Heart right ventricle (tissue), 16 donors: ENCODE data around the gene SLCO2B1. TPM values are rescaled to one million over a fixed set of nuclear protein-coding genes. Genes with fewer than 3 reads are reported as not detected.
"Not testable (repeated sequence)": the region's sequence is repeated elsewhere in the genome, so short reads cannot be mapped to it uniquely, and the experiment has no call there.

ENCODE experiments used
- ATAC-seq, 8 donors: fragments of 200-7000 bp; cut with Tn5 transposase; one replicate each; pipeline ENCODE4 v1.9.1; 2020; ENCODE audit warnings: mild to moderate bottlenecking in 8 of 8, moderate library complexity in 8 of 8, moderate number of reproducible peaks in 1 of 8
- DNase-seq, 2 donors: peaks; one replicate each; pipeline ENCODE4 v3.0.0-alpha.2; 2020
- H3K27ac ChIP-seq, 10 donors: fragments of 200-600 bp; sonication (generic) in 2 of 10; one replicate each; pipeline versions ENCODE4 v1.5.0 to v1.8.0; 2020 to 2022; ENCODE audit warnings: mild to moderate bottlenecking in 3 of 10
- H3K27me3 ChIP-seq, 7 donors: fragments of 200-600 bp; one replicate each; pipeline ENCODE4 v1.8.0; 2021 to 2022; ENCODE audit warnings: mild to moderate bottlenecking in 2 of 7
- H3K36me3 ChIP-seq, 9 donors: fragments of 200-600 bp; sonication (generic) in 1 of 9; one replicate each; pipeline versions ENCODE4 v1.5.0 to v1.8.0; 2020 to 2022; ENCODE audit warnings: mild to moderate bottlenecking in 2 of 9
- H3K4me1 ChIP-seq, 9 donors: fragments of 200-600 bp; sonication (generic) in 1 of 9; one replicate each; pipeline versions ENCODE4 v1.5.0 to v1.8.0; 2020 to 2022; ENCODE audit warnings: mild to moderate bottlenecking in 4 of 9
- H3K4me3 ChIP-seq, 10 donors: fragments of 200-600 bp; sonication (generic) in 2 of 10; one replicate each; pipeline versions ENCODE4 v1.5.0 to v1.8.0; 2020 to 2022; ENCODE audit warnings: mild to moderate bottlenecking in 7 of 10, moderate library complexity in 2 of 10
- H3K9me3 ChIP-seq, 11 donors: fragments of 200-600 bp in 10 of 11; sonication (generic) in 2 of 11; one replicate each; pipeline versions ENCODE4 v1.5.0 to v1.8.0; 2013 to 2022; ENCODE audit warnings: mild to moderate bottlenecking in 2 of 11, control low read depth in 1 of 11, moderate library complexity in 1 of 11
- CTCF ChIP-seq, 9 donors: fragments of 200-600 bp; sonication (generic) in 2 of 9; IDR thresholded peaks; one replicate each; pipeline versions ENCODE4 v1.5.0 to v1.8.0; 2021 to 2022; ENCODE audit warnings: antibody characterized with exemption in 9 of 9, mild to moderate bottlenecking in 5 of 9, moderate library complexity in 1 of 9
- WGBS, 2 donors: extraction: QIAGEN DNeasy Blood & Tissue Kit; methylation state at CpG; one replicate each; pipeline ENCODE4 v1.1.7; 2013; ENCODE audit warnings: inconsistent platforms in 1 of 2; 5-methylcytosine and 5-hydroxymethylcytosine counted together
- intact Hi-C, 10 donors: fragments of 100-400 bp; cut with DNase I; formaldehyde crosslinking; loops; one replicate each; pipeline versions ENCODE4 v1.11.1 to v1.14.2; 2022
- long read RNA-seq, 3 donors: library from polyadenylated mRNA; unstranded; transcript quantifications; one replicate each; pipeline ENCODE4 v2.0.0, GENCODE V29; 2020 to 2021
- polyA plus RNA-seq, 2 donors: library from polyadenylated mRNA; stranded (reverse); fragments of 200-250 nt; gene quantifications; one replicate each; pipeline ENCODE4 v1.2.3, GENCODE V29; 2013
- total RNA-seq, 10 donors: library from RNA; stranded (reverse); fragmentation: NEBNext Ultra II Directional in 3 of 10; extraction: Animal tissue kit (Norgen Biotek cat#: 25700) in 3 of 10; gene quantifications; one replicate each; pipeline versions ENCODE4 v1.2.1 to v1.2.4, GENCODE V29; 2021 to 2023
- donor health status: Arrhythmogenic right ventricular cardiomyopathy.
- donor health status: ischemic (EF 13 %, LVEDD 7.1; RV severe dilation, severe dysfunction).
- donor health status: healthy with polysubstance abuse.
- donor health status: DM: no; HTN: yes; CAD: no.
- donor health status: DM: no; HTN: no; CAD: no.
- donor health status: ischemic (EF 25% LVEDD 6.9; RV normal size, moderate dysfunction).
- donor health status: ischemic (EF 25% LVEDD 5.7; RV mildly dilated, moderate dysfunction).
- donor health status: healthy.
- donor health status: DM: yes; HTN: yes; CAD: no.
- donor health status: Ischemic cardiomyopathy.
- donor health status: ischemic (EF 35%, LVEDD 5.7; RV mildly dilated, moderate dysfunction).
- donor health status: nonischemic (EF 11% LVEDD 7.7; RV severe dilation, severe dysfunction).
- donor health status: DM: yes; HTN: yes; CAD: no.
- donor health status: PGD.
- donor health status: ischemic (EF 29% LVEDD 5.4; RV normal size, mild dysfunction).
- donor health status: nonischemic (EF 23%, LVEDD 6.1; RV moderate dilation, normal function).

SLCO2B1 gene
- total RNA-seq (10 to 100 TPM; 10.7 to 69.0 (median 18.0) TPM), polyA plus RNA-seq (1 to 10 TPM; 5.2 to 7.2 TPM)
- long read RNA-seq, donor 1, full-length matches to known transcripts, result 9 of 21 reads
- long read RNA-seq, donor 1, partial matches to known transcripts, result 10 of 21 reads
- long read RNA-seq, donor 1, other reads (novel, unspliced or antisense), result 2 of 21 reads
- long read RNA-seq, donor 2, full-length matches to known transcripts, result 4 of 21 reads
- long read RNA-seq, donor 2, partial matches to known transcripts, result 14 of 21 reads
- long read RNA-seq, donor 2, other reads (novel, unspliced or antisense), result 3 of 21 reads
- long read RNA-seq, donor 3, full-length matches to known transcripts, result 5 of 14 reads
- long read RNA-seq, donor 3, partial matches to known transcripts, result 8 of 14 reads
- long read RNA-seq, donor 3, other reads (novel, unspliced or antisense), result 1 of 14 reads

- Histone ChIP-seq H3K4me1 (peaks cover 0 to 76% (median 50%) of the 10 kb centered on the region in 9 donors), H3K36me3 (peaks cover 0 to 7% (median 0%) of the 10 kb centered on the region in 9 donors), H3K4me3 (peak within 1 kb of the TSS; percentile 12 to 62 (median 52)), H3K9me3 (no peaks in the 10 kb centered on the region), H3K27me3 (no peaks in the 10 kb centered on the region), H3K27ac (peak within 1 kb of the TSS in 9 of 10 donors; percentile 38 to 91 (median 76))
- DNase-seq (no peak), ATAC-seq (peak in 7 of 8 donors; percentile 51 to 79 (median 64))
- intact Hi-C loops, result loop anchor here in 2 of 10 donors (2.0 to 5.0 kb wide), 2 partner anchors 36 to 54 kb away; no protein-coding TSS in a partner anchor
- 54 to 59% methylated on average over 4 of the region's 4 CpGs for WGBS, 2 donors
- no peak for TF ChIP-seq CTCF (IDR thresholded peaks at IDR 0.05)
Measured at GRCh38 chr11:75150879-75151278, at the start of gene SLCO2B1. Gene SLCO2B1, plus strand, starts transcription at chr11:75151107. Its CDS starts 275 bp downstream, at chr11:75151382.

GRCh38 chr11:75101424-75102128 is 49.3 kb upstream of the SLCO2B1 start:
- DNase-seq (no peak), ATAC-seq (no peak)
- 80 to 86% methylated on average over 8 of the region's 8 CpGs for WGBS, 2 donors
- H3K27me3 ChIP-seq, result peaks cover 0 to 52% (median 6%) of the 10 kb centered on the region in 7 donors
- TF ChIP-seq CTCF (IDR thresholded peaks at IDR 0.05), result no peak
- H3K9me3 ChIP-seq, result peaks cover 0 to 9% (median 0%) of the 10 kb centered on the region in 11 donors
- intact Hi-C loops, result no loop called here
- H3K4me1 ChIP-seq, result no peaks in the 10 kb centered on the region
- no peak overlapping the region for H3K4me3 ChIP-seq
- no peaks in the 10 kb centered on the region for H3K36me3 ChIP-seq
- H3K27ac ChIP-seq, result no peak overlapping the region

- no peak for ATAC-seq
- no peak overlapping the region for H3K4me3 ChIP-seq
- intact Hi-C loops, result no loop called here
- DNase-seq, result no peak
- no peak overlapping the region for H3K27ac ChIP-seq
- no peaks in the 10 kb centered on the region for H3K4me1 ChIP-seq
- no peak for TF ChIP-seq CTCF (IDR thresholded peaks at IDR 0.05)
- H3K36me3 ChIP-seq, result no peaks in the 10 kb centered on the region
- H3K9me3 ChIP-seq, result peaks cover 0 to 9% (median 0%) of the 10 kb centered on the region in 11 donors
- WGBS, 2 donors, result 69 to 72% methylated on average over 5 of the region's 5 CpGs
- peaks cover 0 to 35% (median 0%) of the 10 kb centered on the region in 7 donors for H3K27me3 ChIP-seq
Measured at GRCh38 chr11:75103380-75104026, 47.4 kb upstream of the SLCO2B1 start.

GRCh38 chr11:75105462-75105925 is 45.4 kb upstream of the SLCO2B1 start:
- Histone ChIP-seq H3K27ac (no peak overlapping the region), H3K27me3 (peaks cover 0 to 26% (median 0%) of the 10 kb centered on the region in 7 donors), H3K9me3 (peaks cover 0 to 9% (median 0%) of the 10 kb centered on the region in 11 donors), H3K4me3 (no peak overlapping the region), H3K36me3 (no peaks in the 10 kb centered on the region), H3K4me1 (no peaks in the 10 kb centered on the region)
- no peak for TF ChIP-seq CTCF (IDR thresholded peaks at IDR 0.05)
- 67% methylated on average over 9 of the region's 9 CpGs for WGBS, 2 donors
- ATAC-seq (no peak), DNase-seq (no peak)
- intact Hi-C loops, result no loop called here

- WGBS, 2 donors, result 66 to 67% methylated on average over 2 of the region's 2 CpGs
- H3K36me3 ChIP-seq, ATAC-seq, H3K4me1 ChIP-seq, H3K4me3 ChIP-seq, H3K27ac ChIP-seq, DNase-seq, intact Hi-C loops: not testable (repeated sequence)
- H3K9me3 ChIP-seq, result peaks cover 0 to 14% (median 0%) of the 10 kb centered on the region in 11 donors
- H3K27me3 ChIP-seq, result peaks cover 0 to 20% (median 0%) of the 10 kb centered on the region in 7 donors
Measured at GRCh38 chr11:75105967-75106681, 44.8 kb upstream of the SLCO2B1 start.
